Gastroesophageal sphincter (tissue), 3 donors: ENCODE data around the gene L3MBTL4.

Experiments
- EP300 ChIP-seq: sonication (generic); formaldehyde crosslinking; IDR thresholded peaks from one replicate; pipeline ENCODE4 v1.6.1; 2017; ENCODE audit warnings: antibody characterized with exemption, mild to moderate bottlenecking
- POLR2A ChIP-seq, 2 donors: fragments of 450-650 bp; IDR thresholded peaks; one replicate each; pipeline ENCODE4 v1.6.1; 2017; ENCODE audit warnings: antibody characterized with exemption in 2 of 2, mild to moderate bottlenecking in 2 of 2, moderate library complexity in 1 of 2
- POLR2AphosphoS5 ChIP-seq: sonication (generic); formaldehyde crosslinking; IDR thresholded peaks from one replicate; pipeline ENCODE4 v1.6.1; 2017; ENCODE audit warnings: antibody characterized with exemption
- TF ChIP-seq, protein P1 (sequence below), 4 experiments: fragments of 200-600 bp in 2 of 4; fragments of 450-650 bp in 2 of 4; sonication (generic) in 1 of 4; IDR thresholded peaks; one replicate each; pipeline ENCODE4 v1.5.1; 2017 to 2019; ENCODE audit warnings: antibody characterized with exemption in 4 of 4, mild to moderate bottlenecking in 2 of 4, moderate library complexity in 2 of 4

- TF ChIP-seq, protein P1, sequence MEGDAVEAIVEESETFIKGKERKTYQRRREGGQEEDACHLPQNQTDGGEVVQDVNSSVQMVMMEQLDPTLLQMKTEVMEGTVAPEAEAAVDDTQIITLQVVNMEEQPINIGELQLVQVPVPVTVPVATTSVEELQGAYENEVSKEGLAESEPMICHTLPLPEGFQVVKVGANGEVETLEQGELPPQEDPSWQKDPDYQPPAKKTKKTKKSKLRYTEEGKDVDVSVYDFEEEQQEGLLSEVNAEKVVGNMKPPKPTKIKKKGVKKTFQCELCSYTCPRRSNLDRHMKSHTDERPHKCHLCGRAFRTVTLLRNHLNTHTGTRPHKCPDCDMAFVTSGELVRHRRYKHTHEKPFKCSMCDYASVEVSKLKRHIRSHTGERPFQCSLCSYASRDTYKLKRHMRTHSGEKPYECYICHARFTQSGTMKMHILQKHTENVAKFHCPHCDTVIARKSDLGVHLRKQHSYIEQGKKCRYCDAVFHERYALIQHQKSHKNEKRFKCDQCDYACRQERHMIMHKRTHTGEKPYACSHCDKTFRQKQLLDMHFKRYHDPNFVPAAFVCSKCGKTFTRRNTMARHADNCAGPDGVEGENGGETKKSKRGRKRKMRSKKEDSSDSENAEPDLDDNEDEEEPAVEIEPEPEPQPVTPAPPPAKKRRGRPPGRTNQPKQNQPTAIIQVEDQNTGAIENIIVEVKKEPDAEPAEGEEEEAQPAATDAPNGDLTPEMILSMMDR (IDR thresholded peaks at IDR 0.05): no peak
- TF ChIP-seq POLR2A (IDR thresholded peaks at IDR 0.05) (no peak), EP300 (no peak), POLR2AphosphoS5 (no peak)
Measured at GRCh38 chr18:6437937-6438818, 23.5 kb upstream of the L3MBTL4 start.
